Coronary artery (tissue), 2 donors: ENCODE measurements around the gene KCNH6.

ENCODE experiments used
- DNase-seq: peaks from one replicate; pipeline ENCODE4 v3.0.0-alpha.2; 2017; ENCODE audit warnings: low spot score
- H3K27ac ChIP-seq, 2 donors: fragments of 200-600 bp; sonication (generic); one replicate each; pipeline ENCODE4 v1.5.1; 2016 to 2019
- H3K4me3 ChIP-seq: fragments of 200-600 bp; sonication (generic); 2 replicates; pipeline ENCODE4 v1.5.1; 2016; ENCODE audit warnings: mild to moderate bottlenecking, moderate library complexity
- CTCF ChIP-seq: fragments of 200-600 bp; sonication (generic); IDR thresholded peaks from one replicate; pipeline ENCODE4 v1.5.1; 2019; ENCODE audit warnings: antibody characterized with exemption

Gene KCNH6

DNA sequence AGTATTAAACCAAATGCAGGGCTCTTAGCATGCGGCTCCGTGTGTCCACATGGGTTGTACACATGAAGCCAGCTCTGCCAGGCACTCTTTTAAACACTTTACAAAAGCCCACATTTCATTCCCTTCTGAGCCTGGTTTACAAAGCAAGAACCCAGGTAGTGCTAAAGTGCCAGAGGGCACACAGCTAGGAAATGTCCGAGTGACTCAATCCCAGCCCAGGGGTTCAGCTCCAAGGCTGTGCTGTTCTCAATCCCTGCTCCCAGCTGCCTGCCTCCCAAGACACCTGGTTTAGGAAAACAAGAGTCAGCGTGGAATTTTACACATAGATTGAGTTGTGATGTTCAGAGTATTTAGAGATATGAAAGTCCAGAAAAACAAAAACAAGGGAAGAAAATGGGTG, 13.8 kb downstream of the KCNH6 start:
- no peak for TF ChIP-seq CTCF
- H3K27ac ChIP-seq: no peak overlapping the region
- H3K4me3 ChIP-seq: no peak overlapping the region
- DNase-seq: no peak

GRCh38 chr17:63537991-63538692, 15.0 kb downstream of the KCNH6 start:
- DNase-seq: no peak
- no peak for TF ChIP-seq CTCF
- H3K27ac ChIP-seq: no peak overlapping the region
- H3K4me3 ChIP-seq: peak overlapping the region; percentile 52

- H3K4me3 ChIP-seq: peak overlapping the region; percentile 52
Measured at GRCh38 chr17:63538693-63539595, 15.8 kb downstream of the KCNH6 start.

DNA sequence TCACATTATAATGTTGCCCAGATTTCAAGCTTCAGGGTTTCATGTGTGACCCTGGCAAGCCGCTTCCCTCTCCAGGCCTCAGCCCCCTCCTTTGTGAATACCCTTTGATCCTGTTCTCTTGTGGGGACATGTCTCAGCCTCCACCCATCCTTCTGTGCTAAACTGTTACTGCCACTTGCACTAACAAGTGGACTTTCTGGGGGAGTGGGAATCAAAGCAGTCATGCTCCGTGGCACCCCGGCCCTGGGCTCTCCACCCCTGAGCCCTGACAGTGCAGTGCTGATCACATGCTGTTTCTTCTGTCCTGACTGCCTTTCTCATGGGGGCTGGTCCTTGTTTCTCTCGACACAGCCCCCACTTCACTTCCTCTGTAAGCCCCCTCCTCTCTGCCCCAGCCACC, 17.4 kb downstream of the KCNH6 start:
- no peak for DNase-seq
- H3K27ac ChIP-seq: no peak overlapping the region
- no peak for TF ChIP-seq CTCF
- H3K4me3 ChIP-seq: no peak overlapping the region

More at GRCh38 chr17:63538693-63539595, 15.8 kb downstream of the KCNH6 start:
- no peak for TF ChIP-seq CTCF
- H3K27ac ChIP-seq: no peak overlapping the region
- DNase-seq: no peak

- DNase-seq: no peak
- Histone ChIP-seq H3K27ac (no peak overlapping the region), H3K4me3 (no peak overlapping the region)
- no peak for TF ChIP-seq CTCF
Measured at GRCh38 chr17:63542218-63542545, 19.0 kb downstream of the KCNH6 start.

DNA sequence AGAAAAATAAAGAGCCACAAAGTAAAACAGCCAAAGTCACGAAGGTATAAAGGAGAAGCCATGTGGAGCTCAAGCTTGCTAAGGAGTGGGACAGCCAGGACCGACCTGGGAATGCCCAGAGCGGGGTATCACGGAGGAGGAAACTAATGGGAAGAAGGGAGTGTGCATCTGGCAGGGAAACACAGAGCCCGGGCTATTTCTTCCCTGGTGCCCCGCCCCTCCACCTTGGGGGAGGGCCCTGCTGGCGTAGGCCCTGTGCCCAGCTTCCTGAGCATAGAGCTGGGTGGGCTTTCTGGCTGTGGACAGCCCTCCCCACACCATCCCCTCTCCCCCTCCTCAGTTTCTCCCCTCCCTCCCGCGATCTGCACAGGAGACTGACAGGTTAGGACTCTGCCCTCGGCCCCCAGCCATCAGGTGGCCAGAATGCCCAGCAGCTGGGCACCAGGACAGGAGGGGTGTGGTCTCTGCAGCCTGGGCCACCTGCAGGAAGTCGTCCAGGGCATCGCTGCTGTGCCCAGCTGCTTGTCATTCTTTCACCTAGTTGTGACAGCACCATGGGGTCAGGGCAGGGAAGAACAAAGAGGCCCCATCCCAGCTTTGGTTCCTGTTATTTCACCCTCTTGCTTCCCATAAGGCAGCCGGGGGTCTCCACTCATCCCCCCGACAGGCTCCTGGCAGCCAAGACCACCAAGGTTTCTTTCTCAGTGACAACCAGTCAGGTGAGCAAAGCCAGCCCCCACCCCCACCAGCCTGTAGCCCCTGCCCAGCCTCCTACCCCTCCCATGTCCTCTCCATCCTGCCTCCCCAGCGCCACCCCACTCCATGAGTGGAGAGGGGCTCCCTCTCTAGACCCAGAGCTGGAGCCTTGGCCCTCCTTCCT, 20.0 kb downstream of the KCNH6 start:
- peak; percentile 63 for DNase-seq
- TF ChIP-seq CTCF: no peak
- no peak overlapping the region for H3K27ac ChIP-seq
- no peak overlapping the region for H3K4me3 ChIP-seq
